Medulla oblongata (tissue), 1 donor: Measurements from ENCODE around the gene HOXB4.

Source experiments
- DNase-seq: peaks from one replicate; pipeline ENCODE4 v3.0.0-alpha.2; 2015; ENCODE audit errors: extremely low spot score

Gene HOXB4

GRCh38 chr17:48571826-48572417, 6.2 kb downstream of the HOXB4 start:
- no peak for DNase-seq

- DNase-seq = no peak
These were observed 6.9 kb downstream of the HOXB4 start for GRCh38 chr17:48571024-48571818.

GRCh38 chr17:48570325-48571023, 7.7 kb downstream of the HOXB4 start:
- DNase-seq = no peak

GRCh38 chr17:48569674-48570324, 8.4 kb downstream of the HOXB4 start:
- no peak for DNase-seq

- no peak for DNase-seq
These were observed 8.9 kb downstream of the HOXB4 start for GRCh38 chr17:48569240-48569582.

- no peak for DNase-seq
These were observed 9.5 kb downstream of the HOXB4 start for GRCh38 chr17:48568499-48569239.

GRCh38 chr17:48567646-48568354, 10.3 kb downstream of the HOXB4 start:
- DNase-seq = no peak

GRCh38 chr17:48567209-48567608, 10.9 kb downstream of the HOXB4 start:
- DNase-seq = no peak

GRCh38 chr17:48566717-48567116, 11.4 kb downstream of the HOXB4 start:
- no peak for DNase-seq

- DNase-seq = no peak
These were observed 12.0 kb downstream of the HOXB4 start for GRCh38 chr17:48565925-48566710.

GRCh38 chr17:48565022-48565554, 13.1 kb downstream of the HOXB4 start:
- no peak for DNase-seq

GRCh38 chr17:48564188-48565021, 13.7 kb downstream of the HOXB4 start:
- no peak for DNase-seq

GRCh38 chr17:48563867-48564187, 14.3 kb downstream of the HOXB4 start:
- no peak for DNase-seq

GRCh38 chr17:48563385-48563838, 14.7 kb downstream of the HOXB4 start:
- no peak for DNase-seq

- DNase-seq = no peak
These were observed 15.2 kb downstream of the HOXB4 start for GRCh38 chr17:48562934-48563333.

GRCh38 chr17:48561884-48562810, 16.0 kb downstream of the HOXB4 start:
- DNase-seq = no peak

GRCh38 chr17:48559840-48560817, 18.0 kb downstream of the HOXB4 start:
- DNase-seq = no peak
